Measurements from ENCODE around the gene UNC80.

DNA sequence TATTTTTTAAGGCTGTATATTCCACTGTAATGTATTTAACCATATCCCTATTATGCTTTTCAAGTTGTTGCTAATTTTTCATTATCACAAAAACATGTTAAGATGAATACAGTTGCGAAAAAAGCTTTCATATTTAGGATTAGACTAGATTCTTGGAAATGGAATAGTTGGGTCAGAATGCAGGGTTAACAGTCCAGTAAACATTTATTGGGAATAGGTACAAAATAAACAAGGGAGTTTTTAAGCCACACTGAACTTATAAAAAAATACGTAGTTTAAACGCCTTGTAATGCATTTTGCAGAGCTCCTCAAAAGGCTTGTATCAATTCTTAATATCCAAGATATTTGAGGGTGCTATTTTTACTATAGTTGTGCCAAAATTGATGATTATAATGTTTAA, 266.4 kb downstream of the UNC80 start:
- TF ChIP-seq, protein P1, sequence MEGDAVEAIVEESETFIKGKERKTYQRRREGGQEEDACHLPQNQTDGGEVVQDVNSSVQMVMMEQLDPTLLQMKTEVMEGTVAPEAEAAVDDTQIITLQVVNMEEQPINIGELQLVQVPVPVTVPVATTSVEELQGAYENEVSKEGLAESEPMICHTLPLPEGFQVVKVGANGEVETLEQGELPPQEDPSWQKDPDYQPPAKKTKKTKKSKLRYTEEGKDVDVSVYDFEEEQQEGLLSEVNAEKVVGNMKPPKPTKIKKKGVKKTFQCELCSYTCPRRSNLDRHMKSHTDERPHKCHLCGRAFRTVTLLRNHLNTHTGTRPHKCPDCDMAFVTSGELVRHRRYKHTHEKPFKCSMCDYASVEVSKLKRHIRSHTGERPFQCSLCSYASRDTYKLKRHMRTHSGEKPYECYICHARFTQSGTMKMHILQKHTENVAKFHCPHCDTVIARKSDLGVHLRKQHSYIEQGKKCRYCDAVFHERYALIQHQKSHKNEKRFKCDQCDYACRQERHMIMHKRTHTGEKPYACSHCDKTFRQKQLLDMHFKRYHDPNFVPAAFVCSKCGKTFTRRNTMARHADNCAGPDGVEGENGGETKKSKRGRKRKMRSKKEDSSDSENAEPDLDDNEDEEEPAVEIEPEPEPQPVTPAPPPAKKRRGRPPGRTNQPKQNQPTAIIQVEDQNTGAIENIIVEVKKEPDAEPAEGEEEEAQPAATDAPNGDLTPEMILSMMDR (IDR thresholded peaks at IDR 0.05), result no peak
- TF ChIP-seq POLR2A (IDR thresholded peaks at IDR 0.05) (no peak), POLR2AphosphoS5 (IDR thresholded peaks at IDR 0.05) (no peak)

Measured in prostate gland (tissue), 2 donors.